Measurements from ENCODE around the gene LAMTOR2. TPM values are rescaled to one million over a fixed set of nuclear protein-coding genes. Genes with fewer than 3 reads are reported as not detected.
A peak's percentile ranks its signal among the peaks of the same experiment; 100 is the strongest.

LAMTOR2 gene
- total RNA-seq, 1 donor from 2014 or later: 60.1 TPM

DNA sequence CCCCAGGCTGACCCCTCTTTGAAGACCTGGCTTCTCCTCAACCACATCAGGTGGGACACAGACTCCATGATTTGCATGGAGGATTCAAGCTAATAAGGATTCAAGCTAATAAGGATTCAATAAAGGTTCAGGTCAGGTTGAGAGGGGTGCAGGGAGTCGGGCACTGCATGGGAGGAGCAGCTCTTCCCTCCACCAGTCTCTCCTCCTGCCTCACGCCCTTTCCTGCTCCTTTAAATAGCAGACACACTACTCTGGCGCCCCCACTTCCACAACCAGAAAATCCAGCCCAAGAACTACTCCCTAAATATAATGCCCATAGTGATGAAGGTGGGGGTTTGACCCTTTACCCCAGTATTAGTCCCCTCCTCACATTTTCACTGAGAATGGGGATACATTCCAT, 20.6 kb downstream of the LAMTOR2 start:
- H3K36me3 Mint-ChIP-seq (ENCODE audit: low read depth, unreplicated experiment): peaks cover 23% of the 10 kb centered on the region
- TF ChIP-seq CTCF (IDR thresholded peaks at IDR 0.05; ENCODE audit: insufficient read depth, low read depth, low read length) (no peak), EZH2 (IDR thresholded peaks at IDR 0.05; ENCODE audit: insufficient read depth, low read length) (no peak)
- H3K4me1 Mint-ChIP-seq (ENCODE audit: low read depth, unreplicated experiment): peaks cover 47% of the 10 kb centered on the region
- peak overlapping the region; percentile 34 for H3K27ac Mint-ChIP-seq (ENCODE audit: unreplicated experiment)
- H3K4me2 ChIP-seq (ENCODE audit: low read length): no peak overlapping the region
- peaks cover 28% of the 10 kb centered on the region for H3K4me1 ChIP-seq (ENCODE audit: insufficient read depth, low read length)
- H3K27me3 Mint-ChIP-seq (ENCODE audit: low read depth, unreplicated experiment): no peaks in the 10 kb centered on the region
- H3K27me3 ChIP-seq (ENCODE audit: insufficient read depth, low read length): no peaks in the 10 kb centered on the region
- H3K4me3 ChIP-seq (ENCODE audit: insufficient read depth, low read depth, low read length): no peak overlapping the region
- no peaks in the 10 kb centered on the region for H3K9me3 ChIP-seq (ENCODE audit: insufficient read depth, low read depth, low read length)
- no peak overlapping the region for H3K9ac ChIP-seq (ENCODE audit: low read length)
- FAIRE-seq (no peak), DNase-seq (ENCODE audit: low read depth) (no peak)
- H4K20me1 ChIP-seq (ENCODE audit: insufficient read depth, low read length): peaks cover 84% of the 10 kb centered on the region
- no peak overlapping the region for H2AFZ ChIP-seq (ENCODE audit: low read depth, low read length)
- H3K4me3 Mint-ChIP-seq (ENCODE audit: unreplicated experiment): no peak overlapping the region
- peaks cover 7% of the 10 kb centered on the region for H3K36me3 ChIP-seq (ENCODE audit: insufficient read depth, low read length)
- no peak overlapping the region for H3K27ac ChIP-seq (ENCODE audit: low read depth, low read length)
- peaks cover 55% of the 10 kb centered on the region for H3K79me2 ChIP-seq (ENCODE audit: insufficient read depth, low read length)
- no peaks in the 10 kb centered on the region for H3K9me3 Mint-ChIP-seq (ENCODE audit: unreplicated experiment)

- no peaks in the 10 kb centered on the region for H3K27me3 ChIP-seq (ENCODE audit: insufficient read depth, low read length)
- Mint-ChIP-seq H3K27me3 (ENCODE audit: low read depth, unreplicated experiment) (no peaks in the 10 kb centered on the region), H3K27ac (ENCODE audit: unreplicated experiment) (no peak overlapping the region), H3K9me3 (ENCODE audit: unreplicated experiment) (no peaks in the 10 kb centered on the region), H3K4me1 (ENCODE audit: low read depth, unreplicated experiment) (peaks cover 44% of the 10 kb centered on the region), H3K36me3 (ENCODE audit: low read depth, unreplicated experiment) (peaks cover 23% of the 10 kb centered on the region), H3K4me3 (ENCODE audit: unreplicated experiment) (peak overlapping the region; percentile 12)
- H3K9me3 ChIP-seq (ENCODE audit: insufficient read depth, low read depth, low read length): no peaks in the 10 kb centered on the region
- H2AFZ ChIP-seq (ENCODE audit: low read depth, low read length): no peak overlapping the region
- peaks cover 84% of the 10 kb centered on the region for H4K20me1 ChIP-seq (ENCODE audit: insufficient read depth, low read length)
- H3K4me2 ChIP-seq (ENCODE audit: low read length): peak overlapping the region; percentile 94
- no peak overlapping the region for H3K9ac ChIP-seq (ENCODE audit: low read length)
- H3K79me2 ChIP-seq (ENCODE audit: insufficient read depth, low read length): peaks cover 61% of the 10 kb centered on the region
- H3K4me3 ChIP-seq (ENCODE audit: insufficient read depth, low read depth, low read length): no peak overlapping the region
- peaks cover 28% of the 10 kb centered on the region for H3K4me1 ChIP-seq (ENCODE audit: insufficient read depth, low read length)
- no peak overlapping the region for H3K27ac ChIP-seq (ENCODE audit: low read depth, low read length)
- peaks cover 7% of the 10 kb centered on the region for H3K36me3 ChIP-seq (ENCODE audit: insufficient read depth, low read length)
- no peak for FAIRE-seq
- no peak for TF ChIP-seq CTCF (IDR thresholded peaks at IDR 0.05; ENCODE audit: insufficient read depth, low read depth, low read length)
- TF ChIP-seq EZH2 (IDR thresholded peaks at IDR 0.05; ENCODE audit: insufficient read depth, low read length): no peak
- no peak for DNase-seq (ENCODE audit: low read depth)
Observed at GRCh38 chr1:156075775-156076204, 21.2 kb downstream of the LAMTOR2 start.

DNA sequence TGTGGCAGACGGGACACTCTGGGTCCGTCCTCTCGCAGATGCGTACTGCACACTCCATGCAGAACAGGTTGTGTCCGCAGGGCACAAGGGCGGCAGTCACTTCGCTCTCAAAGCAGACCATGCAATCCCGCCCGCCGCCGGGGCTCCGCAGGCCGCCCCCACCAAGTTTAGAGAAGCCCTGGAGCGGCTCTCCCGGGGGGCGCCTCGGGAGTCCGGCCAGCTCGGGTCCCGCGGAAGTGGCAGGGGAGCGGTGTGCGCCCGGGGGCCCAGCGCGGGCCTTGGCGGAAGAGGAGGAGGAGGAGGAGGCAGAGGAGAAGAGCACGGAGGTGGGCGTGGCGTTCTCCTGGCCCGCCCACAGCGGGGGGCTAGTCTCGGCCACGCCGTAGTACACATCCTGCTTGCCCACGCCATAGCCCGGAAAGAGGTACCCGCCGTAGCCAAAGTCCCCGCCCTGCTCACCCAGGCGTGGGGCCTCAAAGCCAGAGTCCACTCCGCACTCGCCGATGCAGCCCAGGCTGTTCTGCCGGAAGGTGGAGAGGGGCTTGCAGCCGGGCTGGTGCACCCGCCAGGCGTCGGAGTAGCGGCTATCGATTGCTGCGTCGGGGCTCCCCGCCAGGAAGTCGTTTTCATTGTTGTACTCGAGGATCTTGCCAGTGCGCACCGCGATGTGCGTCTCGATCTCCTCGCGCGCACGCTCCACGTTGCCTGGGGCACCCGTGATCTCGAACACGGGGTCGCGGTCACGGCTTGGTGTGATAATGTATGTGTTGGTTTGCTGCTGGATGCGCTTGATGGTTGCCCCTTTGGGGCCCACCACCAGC, 22.2 kb downstream of the LAMTOR2 start:
- no peak overlapping the region for H3K4me3 ChIP-seq (ENCODE audit: insufficient read depth, low read depth, low read length)
- peak overlapping the region; percentile 94 for H3K4me2 ChIP-seq (ENCODE audit: low read length)
- peaks cover 7% of the 10 kb centered on the region for H3K36me3 ChIP-seq (ENCODE audit: insufficient read depth, low read length)

More for the DNA sequence above, 22.2 kb downstream of the LAMTOR2 start:
- Mint-ChIP-seq H3K27ac (ENCODE audit: unreplicated experiment) (no peak overlapping the region), H3K27me3 (ENCODE audit: low read depth, unreplicated experiment) (no peaks in the 10 kb centered on the region), H3K36me3 (ENCODE audit: low read depth, unreplicated experiment) (peaks cover 20% of the 10 kb centered on the region), H3K9me3 (ENCODE audit: unreplicated experiment) (no peaks in the 10 kb centered on the region), H3K4me3 (ENCODE audit: unreplicated experiment) (no peak overlapping the region), H3K4me1 (ENCODE audit: low read depth, unreplicated experiment) (peaks cover 44% of the 10 kb centered on the region)
- FAIRE-seq (no peak), DNase-seq (ENCODE audit: low read depth) (no peak)
- Histone ChIP-seq H3K9ac (ENCODE audit: low read length) (no peak overlapping the region), H3K4me1 (ENCODE audit: insufficient read depth, low read length) (peaks cover 28% of the 10 kb centered on the region), H3K27ac (ENCODE audit: low read depth, low read length) (no peak overlapping the region), H3K9me3 (ENCODE audit: insufficient read depth, low read depth, low read length) (no peaks in the 10 kb centered on the region), H3K27me3 (ENCODE audit: insufficient read depth, low read length) (no peaks in the 10 kb centered on the region), H3K79me2 (ENCODE audit: insufficient read depth, low read length) (peaks cover 70% of the 10 kb centered on the region), H2AFZ (ENCODE audit: low read depth, low read length) (no peak overlapping the region), H4K20me1 (ENCODE audit: insufficient read depth, low read length) (peaks cover 86% of the 10 kb centered on the region)
- TF ChIP-seq EZH2 (IDR thresholded peaks at IDR 0.05; ENCODE audit: insufficient read depth, low read length) (no peak), CTCF (IDR thresholded peaks at IDR 0.05; ENCODE audit: insufficient read depth, low read depth, low read length) (no peak)
